OCI-LY3 (cell line): ENCODE data around the gene WSCD2.
A peak's percentile ranks its signal among the peaks of the same experiment; 100 is the strongest.

Source experiments
- H2AFZ ChIP-seq: fragments of 200-600, 300-600 bp; shearing (Covaris generic); 2 replicates; pipeline ENCODE4 v1.6.0; 2014; ENCODE audit warnings: antibody characterized with exemption, low read depth, low read length
- H3K27ac ChIP-seq: fragments of 200-600, 300-600 bp; sonication (generic); 2 replicates; pipeline ENCODE4 v1.5.1; 2014; ENCODE audit warnings: mild to moderate bottlenecking, low read length, moderate library complexity, mixed read lengths
- H3K27me3 ChIP-seq: fragments of 200-600, 300-600 bp; sonication (generic); 2 replicates; pipeline ENCODE4 v1.6.1; 2014; ENCODE audit warnings: low read depth, low read length, mixed read lengths
- H3K36me3 ChIP-seq: fragments of 200-600, 300-600 bp; sonication (generic); replicated peaks from 2 replicates; pipeline ENCODE3; 2014; ENCODE audit warnings: low read depth, low read length, mixed read lengths
- H3K4me1 ChIP-seq: fragments of 300-600, 200-600 bp; sonication (generic); 2 replicates; pipeline ENCODE4 v1.6.1; 2014; ENCODE audit warnings: low read length, mixed read lengths
- H3K4me2 ChIP-seq: fragments of 200-600, 300-600 bp; sonication (generic); 2 replicates; pipeline ENCODE4 v1.6.1; 2014; ENCODE audit warnings: low read length, mixed read lengths
- H3K4me3 ChIP-seq: fragments of 300-600, 200-600 bp; sonication (generic); 2 replicates; pipeline ENCODE4 v1.5.1; 2014; ENCODE audit warnings: antibody characterized with exemption, mild to moderate bottlenecking, low read length, moderate library complexity
- H3K79me2 ChIP-seq: fragments of 300-600, 200-600 bp; shearing (Covaris generic); 2 replicates; pipeline ENCODE4 v1.6.1; 2014; ENCODE audit warnings: mild to moderate bottlenecking, low read length, mixed read lengths
- H3K9ac ChIP-seq: fragments of 300-600, 200-600 bp; shearing (Covaris generic); 2 replicates; pipeline ENCODE4 v1.6.0; 2014; ENCODE audit warnings: mild to moderate bottlenecking, low read length, moderate library complexity
- H3K9me3 ChIP-seq: fragments of 200-600, 300-600 bp; shearing (Covaris generic); 2 replicates; pipeline ENCODE4 v1.6.1; 2014; ENCODE audit warnings: low read length, mixed read lengths; ENCODE audit not compliant: insufficient read depth
- H4K20me1 ChIP-seq: fragments of 200-600, 300-600 bp; sonication (generic); 2 replicates; pipeline ENCODE4 v1.6.1; 2016; ENCODE audit warnings: low read length, mixed read lengths; ENCODE audit not compliant: insufficient read depth
- EZH2phosphoT487 ChIP-seq: fragments of 200-600 bp; shearing (Covaris generic); IDR thresholded peaks from 2 replicates; pipeline ENCODE4 v1.6.1; 2018; ENCODE audit warnings: antibody characterized with exemption, mixed run types, low read depth
- TF ChIP-seq, protein P1 (sequence below): fragments of 200-600, 300-600 bp; sonication (generic); IDR thresholded peaks from 2 replicates; pipeline ENCODE4 v1.5.1; 2014; ENCODE audit warnings: antibody characterized with exemption, low read length, low read depth

WSCD2 gene

GRCh38 chr12:108099073-108099472 lies 30.0 kb upstream of the WSCD2 start:
- H2AFZ ChIP-seq, result no peak overlapping the region
- TF ChIP-seq, protein P1, sequence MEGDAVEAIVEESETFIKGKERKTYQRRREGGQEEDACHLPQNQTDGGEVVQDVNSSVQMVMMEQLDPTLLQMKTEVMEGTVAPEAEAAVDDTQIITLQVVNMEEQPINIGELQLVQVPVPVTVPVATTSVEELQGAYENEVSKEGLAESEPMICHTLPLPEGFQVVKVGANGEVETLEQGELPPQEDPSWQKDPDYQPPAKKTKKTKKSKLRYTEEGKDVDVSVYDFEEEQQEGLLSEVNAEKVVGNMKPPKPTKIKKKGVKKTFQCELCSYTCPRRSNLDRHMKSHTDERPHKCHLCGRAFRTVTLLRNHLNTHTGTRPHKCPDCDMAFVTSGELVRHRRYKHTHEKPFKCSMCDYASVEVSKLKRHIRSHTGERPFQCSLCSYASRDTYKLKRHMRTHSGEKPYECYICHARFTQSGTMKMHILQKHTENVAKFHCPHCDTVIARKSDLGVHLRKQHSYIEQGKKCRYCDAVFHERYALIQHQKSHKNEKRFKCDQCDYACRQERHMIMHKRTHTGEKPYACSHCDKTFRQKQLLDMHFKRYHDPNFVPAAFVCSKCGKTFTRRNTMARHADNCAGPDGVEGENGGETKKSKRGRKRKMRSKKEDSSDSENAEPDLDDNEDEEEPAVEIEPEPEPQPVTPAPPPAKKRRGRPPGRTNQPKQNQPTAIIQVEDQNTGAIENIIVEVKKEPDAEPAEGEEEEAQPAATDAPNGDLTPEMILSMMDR, result peak; percentile 70
- TF ChIP-seq EZH2phosphoT487, result no peak
- H3K4me1 ChIP-seq, result peaks cover 11% of the 10 kb centered on the region; the same call in 1 of the 2 replicates

DNA sequence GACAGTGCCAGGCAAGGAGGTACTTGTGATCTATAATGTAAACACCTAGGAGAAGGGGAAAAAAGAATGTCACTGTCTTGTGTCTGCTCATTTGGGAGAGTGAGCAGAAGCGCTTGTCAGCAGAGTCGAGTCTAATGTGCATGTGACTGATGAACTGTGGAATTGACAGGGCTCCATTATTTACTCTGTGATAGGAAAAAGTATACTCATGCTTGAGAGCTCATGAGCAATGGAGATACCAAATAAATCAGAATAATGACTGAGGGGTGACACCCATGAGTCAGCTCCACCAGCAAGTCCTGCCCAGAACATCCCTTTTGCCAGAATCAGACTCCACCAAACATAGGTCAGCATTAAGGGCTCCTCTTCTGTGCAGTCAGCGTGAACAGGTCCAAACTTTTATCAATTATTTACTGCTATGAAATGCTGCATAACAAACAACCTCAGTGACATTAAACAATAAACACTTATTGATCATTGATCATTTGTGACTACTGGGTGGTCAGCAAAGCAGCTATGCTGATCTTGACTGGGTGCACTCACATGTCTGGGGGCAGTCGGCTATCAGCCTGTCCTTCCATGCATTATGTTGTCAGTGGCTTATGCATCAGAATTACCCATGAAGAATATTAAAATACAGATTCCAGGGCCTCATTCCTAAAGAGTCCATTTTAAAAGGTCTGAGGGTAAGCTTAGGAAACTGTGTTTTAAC lies 29.2 kb upstream of the WSCD2 start:
- no peaks in the 10 kb centered on the region for H3K79me2 ChIP-seq
- TF ChIP-seq, protein P1, result no peak
- TF ChIP-seq EZH2phosphoT487, result no peak
- H3K4me3 ChIP-seq, result no peak overlapping the region
- H3K9ac ChIP-seq, result no peak overlapping the region
- H4K20me1 ChIP-seq, result no peaks in the 10 kb centered on the region
- H3K4me2 ChIP-seq, result no peak overlapping the region
- peaks cover 11% of the 10 kb centered on the region; the same call in 1 of the 2 replicates for H3K4me1 ChIP-seq
- H3K9me3 ChIP-seq, result no peaks in the 10 kb centered on the region
- H3K36me3 ChIP-seq, result no peaks in the 10 kb centered on the region
- no peak overlapping the region for H2AFZ ChIP-seq
- H3K27me3 ChIP-seq, result peaks cover 38% of the 10 kb centered on the region
- no peak overlapping the region for H3K27ac ChIP-seq

More at GRCh38 chr12:108099073-108099472, 30.0 kb upstream of the WSCD2 start:
- peaks cover 47% of the 10 kb centered on the region for H3K27me3 ChIP-seq
- no peaks in the 10 kb centered on the region for H3K36me3 ChIP-seq
- H3K4me3 ChIP-seq, result no peak overlapping the region
- H3K79me2 ChIP-seq, result no peaks in the 10 kb centered on the region
- H4K20me1 ChIP-seq, result no peaks in the 10 kb centered on the region
- no peak overlapping the region for H3K27ac ChIP-seq
- no peak overlapping the region for H3K9ac ChIP-seq
- H3K9me3 ChIP-seq, result no peaks in the 10 kb centered on the region
- H3K4me2 ChIP-seq, result no peak overlapping the region

DNA sequence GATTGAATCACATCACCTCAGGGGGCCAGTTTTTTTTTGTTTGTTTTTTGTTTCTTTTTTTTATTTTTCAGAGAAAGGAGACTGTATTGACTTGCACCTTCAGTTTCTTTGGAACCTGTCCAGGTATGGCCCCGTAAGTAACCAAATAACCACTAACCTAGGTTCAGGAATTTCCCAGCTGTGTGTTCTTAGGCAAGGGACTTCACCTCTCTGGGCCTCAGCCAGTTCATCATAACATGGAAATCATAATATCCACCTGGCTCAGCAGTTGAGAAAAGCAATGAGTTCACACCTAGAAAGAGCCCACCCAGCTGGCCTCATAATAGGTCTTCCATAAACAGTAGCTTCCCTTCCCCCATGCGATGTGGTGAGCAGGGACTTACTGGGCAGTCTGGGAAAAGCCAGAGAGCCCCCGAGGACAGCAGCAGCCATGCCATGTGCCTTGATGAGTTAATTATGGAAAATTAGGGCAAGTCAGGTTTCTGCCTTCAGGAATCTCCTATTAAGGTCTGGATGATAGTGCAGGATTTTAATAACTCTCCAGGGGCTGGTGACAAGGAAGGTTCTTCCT lies 27.4 kb upstream of the WSCD2 start:
- no peaks in the 10 kb centered on the region for H3K9me3 ChIP-seq
- no peaks in the 10 kb centered on the region for H4K20me1 ChIP-seq
- H3K4me2 ChIP-seq, result no peak overlapping the region
- H3K36me3 ChIP-seq, result no peaks in the 10 kb centered on the region
- H3K9ac ChIP-seq, result no peak overlapping the region
- no peaks in the 10 kb centered on the region for H3K79me2 ChIP-seq
- peaks cover 11% of the 10 kb centered on the region; the same call in 1 of the 2 replicates for H3K4me1 ChIP-seq
- no peak overlapping the region for H2AFZ ChIP-seq
- peaks cover 26% of the 10 kb centered on the region for H3K27me3 ChIP-seq
- TF ChIP-seq, protein P1, result no peak
- TF ChIP-seq EZH2phosphoT487, result no peak
- H3K4me3 ChIP-seq, result no peak overlapping the region
- H3K27ac ChIP-seq, result no peak overlapping the region

DNA sequence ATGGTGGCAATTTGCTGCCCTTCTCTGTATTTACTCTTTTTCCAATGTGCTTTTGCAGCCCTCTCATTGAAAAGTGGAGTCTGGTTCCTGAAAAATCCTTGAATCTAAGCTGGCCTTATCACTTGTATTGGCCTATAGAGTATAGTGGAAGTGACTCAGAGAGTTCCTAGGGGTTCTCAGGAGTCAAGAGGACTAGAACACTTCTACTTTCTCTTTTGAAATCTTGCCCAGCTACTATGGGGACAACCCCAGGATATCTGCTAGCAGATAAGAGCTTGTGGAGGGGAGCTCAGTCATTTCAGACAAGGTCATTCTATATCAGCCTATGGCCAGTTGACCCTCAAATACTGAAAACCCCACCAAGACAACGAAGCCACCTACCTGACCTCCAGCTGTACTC lies 26.7 kb upstream of the WSCD2 start:
- no peak for TF ChIP-seq EZH2phosphoT487
- TF ChIP-seq, protein P1, result no peak
- no peak overlapping the region for H3K4me2 ChIP-seq
- no peaks in the 10 kb centered on the region for H4K20me1 ChIP-seq

More for the DNA sequence above, 26.7 kb upstream of the WSCD2 start:
- H3K79me2 ChIP-seq, result no peaks in the 10 kb centered on the region
- no peaks in the 10 kb centered on the region for H3K9me3 ChIP-seq
- H3K27me3 ChIP-seq, result peaks cover 19% of the 10 kb centered on the region
- no peak overlapping the region for H3K9ac ChIP-seq
- no peak overlapping the region for H3K27ac ChIP-seq
- no peak overlapping the region for H3K4me3 ChIP-seq
- H3K36me3 ChIP-seq, result no peaks in the 10 kb centered on the region
- no peak overlapping the region for H2AFZ ChIP-seq
- H3K4me1 ChIP-seq, result peaks cover 11% of the 10 kb centered on the region; the same call in 1 of the 2 replicates
